C4-2B (cell line): Measurements from ENCODE around the gene STXBP5L.

Experiments used
- CTCF ChIP-seq: fragments of 450-650 bp; conservative IDR thresholded peaks from 2 replicates; pipeline ENCODE4 v1.5.1; 2017; ENCODE audit warnings: mild to moderate bottlenecking
- ZFX ChIP-seq: fragments of 450-650 bp; IDR thresholded peaks from 2 replicates; pipeline ENCODE4 v1.6.1; 2017

- TF ChIP-seq CTCF: no peak
- TF ChIP-seq ZFX: no peak
These were observed 156.1 kb downstream of the STXBP5L start for GRCh38 chr3:121064121-121064520.
